Tongue (tissue), 2 donors: ENCODE data around the gene HPN. TPM values are rescaled to one million over a fixed set of nuclear protein-coding genes. Genes with fewer than 3 reads are reported as not detected.
A peak's percentile ranks its signal among the peaks of the same experiment; 100 is the strongest.
"Not testable (repeated sequence)": the region's sequence is repeated elsewhere in the genome, so short reads cannot be mapped to it uniquely, and the experiment has no call there.

Experiments
- DNase-seq: peaks from one replicate; pipeline ENCODE4 v3.0.0-alpha.2; 2015
- total RNA-seq: library from RNA; depleted of rRNA; stranded (reverse); fragments of >200 nt; gene quantifications from one replicate; pipeline ENCODE4 v1.2.3, GENCODE V29; 2014

HPN gene
- total RNA-seq, 1 donor from 2014 or later = not detected

DNA sequence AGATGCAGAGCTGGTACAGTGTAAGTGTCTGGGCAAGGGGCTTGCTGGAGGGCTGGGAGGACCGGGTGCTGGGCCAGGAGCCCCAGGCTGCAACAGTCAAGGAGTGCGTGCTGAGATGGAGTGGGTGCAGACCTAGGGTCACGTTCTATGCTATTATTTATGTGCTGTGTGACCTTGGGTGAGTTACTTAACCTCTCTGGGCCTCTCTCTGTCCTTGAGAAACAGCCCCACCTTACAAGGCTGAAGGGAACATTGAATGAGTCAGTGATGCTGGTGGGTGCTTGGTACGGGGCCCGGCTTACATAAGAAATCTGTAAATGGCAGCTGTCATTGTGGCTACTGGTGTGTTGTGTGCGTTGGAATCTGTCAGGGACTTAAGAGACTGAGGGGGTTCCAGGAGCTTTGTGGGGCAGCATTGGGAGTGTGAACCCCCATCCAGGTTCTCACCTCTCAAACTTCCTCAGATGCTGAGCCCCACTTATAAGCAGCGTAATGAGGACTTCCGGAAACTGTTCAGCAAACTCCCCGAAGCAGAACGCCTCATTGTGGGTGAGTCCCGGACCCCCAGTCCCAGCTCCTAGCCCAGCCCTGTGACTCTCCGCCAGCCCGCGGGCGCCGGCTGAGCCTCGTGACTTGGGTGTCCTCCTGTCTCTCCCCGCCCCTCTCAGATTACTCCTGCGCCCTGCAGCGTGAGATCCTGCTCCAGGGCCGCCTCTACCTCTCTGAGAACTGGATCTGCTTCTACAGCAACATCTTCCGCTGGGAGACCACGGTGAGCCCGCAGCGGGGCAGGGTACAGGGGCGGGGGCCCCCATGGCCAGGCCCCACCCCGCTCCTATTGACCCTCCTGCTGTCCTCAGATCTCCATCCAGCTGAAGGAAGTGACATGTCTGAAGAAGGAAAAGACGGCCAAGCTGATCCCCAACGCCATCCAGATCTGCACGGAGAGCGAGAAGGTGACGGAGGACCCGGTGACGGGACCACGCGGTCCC, 31.8 kb upstream of the HPN start:
- no peak for DNase-seq

DNA sequence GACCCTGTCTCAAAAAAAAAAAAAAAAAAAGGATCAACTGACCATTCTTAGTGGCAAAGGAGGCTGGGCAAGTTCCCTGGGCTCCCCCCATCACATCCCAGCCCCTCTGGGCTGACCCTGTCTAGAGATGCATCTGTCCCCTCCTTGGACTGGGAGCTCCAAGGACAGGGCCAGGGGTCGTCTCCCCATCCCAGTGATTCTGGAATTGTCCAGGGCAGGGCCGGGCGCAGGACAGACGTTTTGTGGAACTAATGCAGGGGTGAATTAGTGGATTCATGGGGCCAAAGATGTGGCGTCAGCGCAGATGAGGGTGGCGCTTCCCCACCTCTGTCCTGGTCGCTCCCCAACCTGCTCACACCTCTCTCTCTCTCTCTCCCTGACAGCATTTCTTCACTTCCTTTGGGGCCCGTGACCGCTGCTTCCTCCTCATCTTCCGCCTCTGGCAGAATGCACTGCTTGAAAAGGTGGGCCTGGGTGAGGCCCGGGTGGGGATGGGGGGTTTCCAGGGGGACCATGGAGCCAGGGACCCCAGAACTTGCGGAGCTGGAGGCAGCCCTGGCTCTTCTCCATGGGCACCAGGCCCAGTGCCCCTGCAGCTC, 30.3 kb upstream of the HPN start:
- DNase-seq = no peak

DNA sequence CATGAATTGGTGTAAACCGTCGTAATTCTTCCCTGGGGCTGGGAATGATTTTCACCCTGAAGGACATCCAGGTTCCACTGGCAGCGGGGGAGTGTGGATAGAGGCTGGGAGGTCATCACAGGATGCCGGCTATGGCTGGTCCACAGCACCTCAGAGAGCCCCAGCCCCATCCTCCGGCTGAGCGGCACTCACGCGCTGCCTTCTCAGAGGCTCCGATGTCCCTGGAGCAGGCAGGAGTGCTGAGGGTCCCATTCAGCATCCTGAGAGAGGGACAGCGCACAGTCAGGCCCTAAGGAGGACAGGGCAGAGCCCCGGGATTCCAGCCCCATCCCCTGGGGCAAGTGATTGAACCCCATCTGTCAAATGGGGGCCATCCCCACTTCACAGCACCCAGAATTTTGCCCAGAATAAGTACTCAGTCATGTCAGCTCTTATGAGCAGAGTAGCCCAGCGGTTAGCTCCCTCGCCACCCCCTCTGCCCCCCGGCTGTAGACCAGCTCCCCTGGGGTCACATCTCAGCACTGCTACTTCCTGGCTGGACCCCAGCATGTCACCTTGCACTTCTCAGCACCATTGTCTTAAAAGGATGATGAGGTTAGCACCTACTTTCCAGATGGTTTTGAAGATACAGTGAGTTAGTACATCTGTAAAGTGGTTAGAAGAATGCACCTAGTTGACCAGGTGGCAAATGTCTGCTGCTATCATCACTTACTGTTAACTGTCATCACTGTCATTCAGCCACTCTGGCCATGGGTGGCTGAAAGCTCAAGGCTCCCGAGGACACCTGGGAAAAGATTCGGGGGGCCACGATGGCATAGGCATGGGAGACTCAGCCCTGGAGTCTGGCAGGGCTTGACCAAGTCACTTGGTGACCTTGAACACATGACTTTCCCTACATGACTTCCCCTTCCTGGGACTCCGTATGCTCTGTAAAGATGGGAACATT, 29.5 kb upstream of the HPN start:
- no peak for DNase-seq

DNA sequence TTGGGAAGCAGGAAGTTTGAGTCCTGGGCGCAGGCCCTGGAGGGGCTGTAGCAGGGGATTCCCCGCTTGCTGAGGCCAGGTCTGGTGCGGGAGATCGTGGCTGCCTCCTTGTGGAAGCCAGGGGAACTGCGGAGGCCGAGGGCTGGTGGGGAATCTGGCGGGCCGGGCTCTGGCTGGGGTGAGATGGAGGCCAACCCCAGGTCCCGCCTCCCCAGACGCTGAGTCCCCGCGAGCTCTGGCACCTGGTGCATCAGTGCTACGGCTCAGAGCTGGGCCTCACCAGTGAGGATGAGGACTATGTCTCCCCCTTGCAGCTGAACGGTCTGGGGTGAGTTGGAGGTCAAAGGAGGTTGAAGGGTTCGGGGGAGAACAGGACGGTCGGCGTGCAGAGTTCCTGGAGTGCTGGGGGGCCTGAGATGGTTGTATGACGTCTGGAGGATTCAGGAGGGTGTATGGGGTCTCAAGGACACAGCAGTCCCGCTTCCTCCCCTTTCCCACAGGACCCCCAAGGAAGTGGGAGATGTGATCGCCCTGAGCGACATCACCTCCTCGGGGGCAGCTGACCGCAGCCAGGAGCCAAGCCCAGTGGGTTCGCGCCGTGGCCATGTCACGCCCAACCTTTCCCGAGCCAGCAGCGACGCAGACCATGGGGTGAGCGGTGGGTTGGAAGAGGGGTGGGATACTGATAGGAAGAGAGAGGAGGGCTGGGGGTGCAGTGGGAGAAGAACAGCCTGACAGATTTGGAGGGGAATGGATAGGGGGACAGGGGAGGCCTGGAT, 28.3 kb upstream of the HPN start:
- peak; percentile 75 for DNase-seq

DNA sequence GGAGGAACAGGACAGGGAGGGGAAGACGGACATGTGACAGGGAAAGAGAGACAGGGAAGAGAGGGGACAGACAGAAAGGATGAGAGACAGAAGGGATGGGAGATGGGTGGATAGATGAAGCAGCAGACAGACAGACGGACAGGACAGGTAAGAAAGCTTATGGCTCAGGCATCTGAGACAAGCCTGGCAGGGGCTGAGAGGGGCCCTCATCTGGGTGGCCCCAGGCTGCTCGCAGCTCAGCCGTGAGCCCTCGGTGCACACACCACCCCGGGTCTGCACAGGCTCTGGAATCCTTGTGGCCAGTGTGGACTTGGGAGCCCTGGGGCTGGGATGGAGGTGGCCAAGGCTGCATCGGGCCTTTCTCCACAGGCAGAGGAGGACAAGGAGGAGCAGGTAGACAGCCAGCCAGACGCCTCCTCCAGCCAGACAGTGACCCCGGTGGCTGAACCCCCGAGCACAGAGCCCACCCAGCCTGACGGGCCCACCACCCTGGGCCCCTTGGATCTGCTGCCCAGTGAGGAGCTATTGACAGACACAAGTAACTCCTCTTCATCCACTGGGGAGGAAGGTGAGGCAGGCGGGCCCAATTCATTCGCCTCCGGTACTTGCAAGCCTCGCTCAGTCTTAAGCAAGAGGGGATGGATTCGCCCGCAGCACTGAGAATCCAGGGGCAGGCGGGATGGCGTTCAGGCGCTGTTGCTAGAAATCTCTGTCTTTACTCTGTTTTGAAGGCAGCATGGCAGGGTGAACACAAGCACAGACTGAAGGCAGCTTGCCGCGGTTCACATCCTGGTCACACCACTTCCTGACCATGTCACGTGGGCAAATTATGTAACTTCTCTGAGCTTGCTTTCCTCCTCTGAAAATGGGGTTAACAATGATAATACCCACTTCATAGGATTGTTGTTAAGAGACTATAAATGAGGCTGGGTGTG, 27.4 kb upstream of the HPN start:
- DNase-seq = no peak

DNA sequence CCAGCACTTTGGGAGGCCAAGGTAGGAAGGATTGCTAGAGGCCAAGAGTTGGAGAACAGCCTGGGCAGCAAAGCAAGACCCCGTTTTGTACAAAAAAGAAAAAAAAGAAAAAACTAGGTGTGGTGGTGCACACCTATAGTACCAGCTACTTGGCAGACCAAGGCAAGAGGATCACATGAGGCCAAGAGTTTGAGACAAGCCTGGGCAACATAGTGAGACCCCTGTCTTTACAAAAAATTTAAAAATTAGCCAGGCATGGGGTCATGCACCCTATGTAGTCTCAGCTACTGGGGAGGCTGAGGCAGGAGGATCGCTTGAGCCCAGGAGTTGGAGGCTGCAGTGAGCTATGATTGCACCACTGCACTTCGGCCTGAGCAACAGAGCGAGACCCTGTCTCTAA, 26.7 kb upstream of the HPN start:
- DNase-seq = not testable (repeated sequence)

DNA sequence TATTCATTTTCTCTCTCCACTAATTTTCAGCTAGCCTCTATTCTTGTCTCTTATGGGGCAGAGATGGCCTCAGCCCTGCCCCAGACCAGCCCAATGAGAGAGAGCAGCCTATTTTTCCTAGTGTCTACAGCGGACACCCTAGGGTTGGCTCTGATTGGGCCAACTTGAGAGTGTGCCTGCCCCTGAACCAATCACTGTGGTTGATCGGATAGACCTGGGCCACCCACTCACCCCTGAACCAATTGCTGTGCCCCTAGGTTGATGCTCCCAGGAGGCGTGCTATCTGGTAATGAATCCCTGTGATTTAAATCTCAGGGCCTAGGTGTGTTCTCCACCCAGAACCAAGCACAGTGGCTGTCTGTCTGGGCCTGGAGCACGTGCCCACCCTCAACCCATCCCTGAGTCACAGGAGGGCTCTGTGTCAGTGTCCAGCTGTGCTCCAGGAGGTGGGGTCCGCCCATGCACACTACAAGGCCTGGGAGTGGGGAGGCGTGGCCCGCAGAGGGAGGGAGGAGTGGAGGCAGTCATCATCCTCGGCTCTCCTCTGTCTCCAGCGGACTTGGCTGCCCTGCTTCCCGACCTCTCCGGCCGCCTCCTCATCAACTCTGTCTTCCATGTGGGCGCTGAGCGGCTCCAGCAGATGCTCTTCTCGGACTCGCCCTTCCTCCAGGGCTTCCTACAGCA, 26.1 kb upstream of the HPN start:
- no peak for DNase-seq

DNA sequence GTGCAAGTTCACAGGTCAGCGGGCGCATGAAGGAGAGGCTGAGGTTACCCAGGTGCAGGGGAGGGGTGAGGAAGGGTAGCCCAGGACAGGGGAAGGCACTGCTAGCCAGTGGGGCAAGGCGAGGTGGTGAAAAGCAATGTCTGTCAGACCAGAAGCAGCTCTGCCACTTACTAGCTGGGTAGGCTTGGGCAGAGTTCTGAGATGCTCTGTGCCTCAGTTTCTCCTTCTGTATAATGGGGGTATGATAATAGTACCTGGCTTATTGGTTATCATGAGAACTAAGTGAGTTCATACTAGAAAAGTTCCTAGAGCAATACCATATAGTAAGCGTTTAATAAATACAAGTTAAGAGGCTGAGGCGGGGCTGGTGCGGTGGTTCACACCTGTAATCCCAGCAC, 25.6 kb upstream of the HPN start:
- no peak for DNase-seq

DNA sequence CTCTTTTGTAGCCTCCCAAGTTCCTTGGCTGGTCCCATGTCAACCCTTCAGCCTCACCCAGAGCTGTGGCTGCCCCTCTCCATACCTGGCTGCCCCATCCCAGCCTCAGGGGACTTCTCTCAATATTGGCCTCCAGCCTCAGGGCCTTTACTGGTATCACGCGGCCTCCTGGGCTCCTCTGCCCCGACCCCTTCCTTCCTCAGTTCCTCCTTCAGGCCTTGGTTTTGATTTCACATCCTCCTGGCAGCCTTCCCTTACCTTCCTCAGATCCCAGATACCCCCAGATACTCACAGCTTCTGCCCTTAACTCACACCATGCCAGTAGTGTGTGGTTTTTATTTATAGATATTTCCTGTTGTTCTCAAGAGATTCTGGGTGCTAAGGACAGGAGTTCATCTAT, 24.0 kb upstream of the HPN start:
- no peak for DNase-seq

DNA sequence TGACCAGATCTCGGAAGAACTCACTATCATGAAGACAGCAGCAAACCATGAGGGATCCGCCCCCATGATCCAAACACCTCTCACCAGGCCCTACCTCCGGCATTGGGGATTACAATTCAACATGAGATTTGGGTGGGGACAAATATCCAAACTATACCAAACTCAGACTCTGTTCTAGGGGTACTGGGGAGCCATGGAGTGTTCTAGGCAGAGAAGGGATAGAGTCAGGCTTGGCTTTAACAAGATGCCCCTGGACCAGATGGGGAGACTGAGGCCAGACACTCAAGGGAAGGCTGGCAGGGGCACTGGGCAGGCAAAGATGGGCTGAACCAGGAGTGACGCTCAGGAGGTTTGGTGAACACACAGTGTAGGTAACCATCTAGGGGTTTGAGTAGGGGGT, 23.1 kb upstream of the HPN start:
- no peak for DNase-seq

DNA sequence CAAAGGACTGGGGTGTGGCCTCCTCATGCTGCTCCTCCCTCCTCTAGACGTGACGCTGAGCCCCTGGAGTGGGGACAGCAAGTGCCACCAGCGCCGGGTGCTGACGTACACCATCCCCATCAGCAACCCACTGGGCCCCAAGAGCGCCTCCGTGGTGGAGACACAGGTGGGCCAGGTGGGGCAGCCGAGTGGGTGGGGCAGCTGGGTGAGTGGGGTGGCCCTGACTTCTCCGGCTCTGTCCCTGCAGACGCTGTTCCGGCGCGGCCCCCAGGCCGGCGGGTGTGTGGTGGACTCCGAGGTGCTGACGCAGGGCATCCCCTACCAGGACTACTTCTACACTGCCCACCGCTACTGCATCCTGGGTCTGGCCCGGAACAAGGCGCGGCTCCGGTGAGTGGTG, 22.4 kb upstream of the HPN start:
- no peak for DNase-seq

DNA sequence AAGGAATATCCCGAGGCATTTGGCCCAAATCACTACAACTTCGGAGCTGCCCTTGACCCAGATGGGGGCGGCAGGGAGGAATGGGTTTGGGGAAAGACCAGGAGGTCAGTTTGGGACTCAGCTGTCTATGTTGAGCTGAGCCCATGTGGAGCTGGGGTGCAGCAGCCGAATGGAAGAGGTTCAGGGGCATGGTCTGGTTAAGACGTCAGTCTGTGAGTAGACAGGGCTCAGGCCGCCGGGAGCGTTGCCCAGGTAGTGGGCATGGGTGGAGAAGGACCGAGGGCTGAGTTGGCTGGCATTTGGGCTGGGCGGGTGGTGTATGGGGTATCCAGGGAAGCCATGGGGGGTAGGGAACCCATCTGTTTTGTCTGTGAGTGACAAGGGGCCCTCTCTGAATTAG, 20.5 kb upstream of the HPN start:
- no peak for DNase-seq

DNA sequence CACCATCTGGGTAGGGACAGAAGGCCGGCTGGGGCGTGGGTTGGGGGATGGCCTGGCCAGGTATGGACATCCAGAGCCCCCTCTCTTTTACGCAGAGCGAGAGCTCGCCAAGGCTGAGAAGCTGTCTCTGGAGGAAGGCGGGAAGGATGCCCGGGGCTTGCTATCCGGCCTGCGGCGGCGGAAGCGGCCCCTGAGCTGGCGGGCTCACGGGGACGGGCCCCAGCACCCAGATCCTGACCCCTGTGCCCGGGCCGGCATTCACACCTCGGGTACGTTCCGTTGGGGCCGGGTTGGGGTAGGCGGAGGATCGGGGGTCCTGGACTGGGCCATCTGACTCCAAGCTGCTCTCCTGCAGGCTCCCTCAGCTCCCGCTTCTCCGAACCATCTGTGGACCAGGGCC, 19.9 kb upstream of the HPN start:
- DNase-seq = no peak

DNA sequence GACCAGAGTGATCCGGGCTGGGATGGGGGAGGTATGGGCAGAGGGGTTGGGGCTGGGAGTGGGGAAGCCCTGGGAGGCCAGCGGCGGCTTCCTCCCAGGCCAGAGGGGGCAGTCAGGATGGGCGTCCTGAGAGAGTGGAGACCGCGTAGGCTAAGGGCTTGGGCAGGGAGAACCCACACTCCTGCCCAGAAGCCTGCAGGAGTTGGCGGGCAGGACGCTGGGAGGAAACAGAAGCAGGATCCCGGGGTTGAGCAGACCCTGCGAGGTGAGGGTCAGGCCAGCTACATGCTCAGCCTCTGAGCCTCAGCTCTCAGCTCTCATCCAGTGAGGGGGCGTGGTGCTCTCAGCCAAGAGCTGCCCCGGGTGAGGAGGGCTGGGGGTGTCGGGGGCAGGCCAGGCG, 19.1 kb upstream of the HPN start:
- DNase-seq = no peak

DNA sequence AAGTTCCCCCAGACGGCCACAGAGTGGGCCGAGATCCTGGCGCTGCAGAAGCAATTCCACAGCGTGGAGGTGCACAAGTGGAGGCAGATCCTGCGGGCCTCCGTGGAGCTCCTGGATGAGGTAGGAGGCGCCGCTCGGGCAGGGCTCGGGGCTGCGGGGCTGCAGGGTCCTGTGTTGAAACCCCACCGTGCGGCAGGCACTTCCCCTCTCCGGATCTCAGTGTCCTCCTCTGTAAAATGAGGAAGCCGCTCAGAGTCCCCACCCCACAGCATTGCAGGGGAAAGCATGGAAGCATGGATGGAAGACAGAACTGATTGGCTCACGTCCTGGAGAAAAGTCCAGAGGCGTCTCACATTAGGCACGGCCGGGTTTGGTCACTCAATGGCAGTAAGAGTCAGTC, 18.1 kb upstream of the HPN start:
- no peak for DNase-seq

DNA sequence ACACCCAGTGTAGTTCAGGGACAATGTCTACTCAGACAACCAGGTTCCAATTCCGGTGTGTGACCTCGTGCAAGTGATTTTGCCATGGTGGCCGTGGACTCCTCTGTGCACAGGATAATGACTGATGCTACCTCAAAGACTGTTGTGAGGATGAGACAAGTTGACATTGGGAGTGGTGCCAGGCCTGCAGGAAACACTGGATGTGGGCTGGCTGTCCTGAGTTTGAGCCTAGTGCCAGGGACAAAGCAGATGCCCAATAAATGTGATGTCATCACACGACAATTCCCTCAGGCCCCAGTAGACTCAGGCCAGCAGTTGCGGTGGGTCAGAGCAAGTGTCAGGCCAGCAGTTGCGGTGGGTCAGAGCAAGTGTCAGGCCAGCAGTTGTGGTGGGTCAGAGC, 17.4 kb upstream of the HPN start:
- DNase-seq = no peak

DNA sequence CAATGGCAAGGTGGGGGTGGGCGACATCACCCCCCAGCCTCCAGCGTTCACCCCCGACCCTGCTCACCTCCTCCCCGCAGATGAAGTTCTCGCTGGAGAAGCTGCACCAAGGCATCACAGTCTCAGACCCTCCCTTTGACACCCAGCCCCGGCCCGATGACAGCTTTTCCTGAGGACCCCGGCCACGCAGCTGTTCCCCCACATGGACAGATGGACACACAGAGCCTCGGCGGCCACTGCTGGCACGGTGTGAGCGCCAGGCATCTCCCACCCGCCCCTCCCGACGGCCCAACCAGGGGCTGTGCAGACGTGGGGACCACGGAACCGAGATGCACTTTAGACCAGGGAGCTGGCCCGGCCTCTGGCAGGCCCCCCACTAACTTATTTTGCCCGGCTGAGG, 15.6 kb upstream of the HPN start:
- DNase-seq = no peak

DNA sequence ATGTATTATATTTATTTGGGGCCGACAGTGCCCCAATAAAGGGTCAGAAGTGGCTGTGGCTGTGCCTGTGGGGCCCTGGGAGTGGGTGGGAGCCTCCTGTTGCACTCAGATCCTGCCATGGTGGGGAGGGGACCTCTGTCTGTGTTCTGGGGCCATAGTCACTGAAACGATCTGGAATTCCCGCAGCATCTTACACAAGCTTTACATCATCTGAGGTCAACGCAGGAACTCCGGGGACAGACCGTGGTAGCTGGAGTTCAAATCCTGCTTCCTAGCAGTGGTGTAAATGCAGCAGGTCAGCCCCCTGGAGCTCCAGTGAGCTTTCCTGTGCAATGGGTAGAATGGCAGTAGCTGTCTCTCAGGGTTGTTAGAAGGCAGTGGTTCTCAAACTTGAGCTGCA, 15.1 kb upstream of the HPN start:
- no peak for DNase-seq

DNA sequence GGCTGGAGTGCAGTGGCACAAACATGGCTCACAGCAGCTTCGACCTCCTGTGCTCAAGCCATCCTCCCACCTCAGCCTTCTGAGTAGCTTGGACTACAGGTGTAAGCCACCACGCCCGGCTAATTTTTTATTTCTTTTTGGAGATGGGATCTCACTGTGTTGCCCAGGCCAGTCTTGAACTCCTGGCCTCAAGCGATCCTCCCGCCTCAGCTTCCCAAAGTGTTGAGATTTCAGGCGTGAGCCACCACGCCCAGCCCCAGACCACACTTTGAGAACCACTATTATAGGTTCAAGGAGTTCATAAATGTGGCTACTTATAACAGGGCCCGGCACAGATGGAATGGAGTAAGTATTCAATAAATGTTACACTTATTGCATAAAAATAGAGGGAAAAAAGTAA, 14.5 kb upstream of the HPN start:
- DNase-seq = no peak
